HepG2 (cell line): ENCODE data around the gene TTLL12.

Source experiments
- ZNF124 ChIP-seq: sonication (generic); formaldehyde crosslinking; IDR thresholded peaks from 2 replicates; pipeline ENCODE4 v1.4.0; 2020; ENCODE audit warnings: missing genetic modification reagents
- ZNF331 ChIP-seq: sonication (generic); formaldehyde crosslinking; IDR thresholded peaks from 2 replicates; pipeline ENCODE4 v1.4.0; 2020; ENCODE audit warnings: missing genetic modification reagents
- TF ChIP-seq, protein P1 (sequence below), 2 experiments: sonication (generic) in 1 of 2; formaldehyde crosslinking in 1 of 2; IDR thresholded peaks; 2 replicates each; pipeline versions ENCODE4 v1.5.1 to v1.6.1; 2011 to 2020; ENCODE audit warnings: borderline replicate concordance in 1 of 2, low read depth in 1 of 2, low read length in 1 of 2, mild to moderate bottlenecking in 1 of 2, missing genetic modification reagents in 1 of 2, moderate library complexity in 1 of 2
- TF ChIP-seq, protein P2 (sequence below): sonication (generic); formaldehyde crosslinking; IDR thresholded peaks from 2 replicates; pipeline ENCODE4 v1.5.0; 2020; ENCODE audit warnings: mild to moderate bottlenecking, missing genetic modification reagents, moderate library complexity

GRCh38 chr22:43128116-43128515 is 58.8 kb downstream of the TTLL12 start:
- no peak for TF ChIP-seq ZNF124 (CRISPR knock-in tag)
- TF ChIP-seq, protein P1, sequence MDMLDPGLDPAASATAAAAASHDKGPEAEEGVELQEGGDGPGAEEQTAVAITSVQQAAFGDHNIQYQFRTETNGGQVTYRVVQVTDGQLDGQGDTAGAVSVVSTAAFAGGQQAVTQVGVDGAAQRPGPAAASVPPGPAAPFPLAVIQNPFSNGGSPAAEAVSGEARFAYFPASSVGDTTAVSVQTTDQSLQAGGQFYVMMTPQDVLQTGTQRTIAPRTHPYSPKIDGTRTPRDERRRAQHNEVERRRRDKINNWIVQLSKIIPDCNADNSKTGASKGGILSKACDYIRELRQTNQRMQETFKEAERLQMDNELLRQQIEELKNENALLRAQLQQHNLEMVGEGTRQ (IDR thresholded peaks at IDR 0.05; ENCODE audit: low read depth, low read length) = no peak
- TF ChIP-seq, protein P1 (CRISPR knock-in tag; IDR thresholded peaks at IDR 0.05; ENCODE audit: borderline replicate concordance) = no peak
- TF ChIP-seq, protein P2, sequence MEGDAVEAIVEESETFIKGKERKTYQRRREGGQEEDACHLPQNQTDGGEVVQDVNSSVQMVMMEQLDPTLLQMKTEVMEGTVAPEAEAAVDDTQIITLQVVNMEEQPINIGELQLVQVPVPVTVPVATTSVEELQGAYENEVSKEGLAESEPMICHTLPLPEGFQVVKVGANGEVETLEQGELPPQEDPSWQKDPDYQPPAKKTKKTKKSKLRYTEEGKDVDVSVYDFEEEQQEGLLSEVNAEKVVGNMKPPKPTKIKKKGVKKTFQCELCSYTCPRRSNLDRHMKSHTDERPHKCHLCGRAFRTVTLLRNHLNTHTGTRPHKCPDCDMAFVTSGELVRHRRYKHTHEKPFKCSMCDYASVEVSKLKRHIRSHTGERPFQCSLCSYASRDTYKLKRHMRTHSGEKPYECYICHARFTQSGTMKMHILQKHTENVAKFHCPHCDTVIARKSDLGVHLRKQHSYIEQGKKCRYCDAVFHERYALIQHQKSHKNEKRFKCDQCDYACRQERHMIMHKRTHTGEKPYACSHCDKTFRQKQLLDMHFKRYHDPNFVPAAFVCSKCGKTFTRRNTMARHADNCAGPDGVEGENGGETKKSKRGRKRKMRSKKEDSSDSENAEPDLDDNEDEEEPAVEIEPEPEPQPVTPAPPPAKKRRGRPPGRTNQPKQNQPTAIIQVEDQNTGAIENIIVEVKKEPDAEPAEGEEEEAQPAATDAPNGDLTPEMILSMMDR (CRISPR knock-in tag) = no peak
- no peak for TF ChIP-seq ZNF331
